GM13976 (cell line): ENCODE data around the gene WWOX.

Experiments used
- DNase-seq: peaks from one replicate; pipeline ENCODE4 v3.0.0; 2012; ENCODE audit warnings: low spot score
- CTCF ChIP-seq: IDR thresholded peaks from 2 replicates; pipeline ENCODE4 v1.5.1; 2012; ENCODE audit warnings: borderline replicate concordance, mild to moderate bottlenecking; ENCODE audit not compliant: insufficient read depth; ENCODE audit errors: extremely low read depth, missing control alignments, control extremely low read depth
- in situ Hi-C: fragments of 300-500 bp; cut with MboI; formaldehyde crosslinking; loops from one replicate; pipeline ENCODE4 v1.12.0; 2022; ENCODE audit warnings: low sequenced_read_pairs, mixed read lengths, inconsistent platforms; ENCODE audit not compliant: unreplicated experiment

The WWOX gene

GRCh38 chr16:78175287-78175686, 75.8 kb downstream of the WWOX start:
- DNase-seq: no peak
- in situ Hi-C loops: no loop called here
- TF ChIP-seq CTCF: no peak

GRCh38 chr16:78176435-78176834, 77.0 kb downstream of the WWOX start:
- TF ChIP-seq CTCF: no peak
- in situ Hi-C loops: no loop called here
- DNase-seq: no peak

GRCh38 chr16:78177218-78177617, 77.8 kb downstream of the WWOX start:
- no peak for DNase-seq
- in situ Hi-C loops: no loop called here
- no peak for TF ChIP-seq CTCF

- in situ Hi-C loops: no loop called here
- DNase-seq: no peak
Observed at GRCh38 chr16:78177987-78178386, 78.5 kb downstream of the WWOX start.

GRCh38 chr16:78179666-78180065, 80.2 kb downstream of the WWOX start:
- no peak for DNase-seq
- in situ Hi-C loops: no loop called here
- TF ChIP-seq CTCF: no peak

More at GRCh38 chr16:78177987-78178386, 78.5 kb downstream of the WWOX start:
- no peak for TF ChIP-seq CTCF

- in situ Hi-C loops: no loop called here
- no peak for DNase-seq
- no peak for TF ChIP-seq CTCF
Observed at GRCh38 chr16:78180349-78180748, 80.9 kb downstream of the WWOX start.

- in situ Hi-C loops: no loop called here
- no peak for DNase-seq
- TF ChIP-seq CTCF: no peak
Observed at GRCh38 chr16:78183437-78184237, 84.2 kb downstream of the WWOX start.
